Motor neuron (in vitro differentiated cells): ENCODE measurements around the gene NPRL2. TPM values are rescaled to one million over a fixed set of nuclear protein-coding genes. Genes with fewer than 3 reads are reported as not detected.
A peak's percentile ranks its signal among the peaks of the same experiment; 100 is the strongest.

ENCODE experiments used
- ATAC-seq, 8 experiments: fragments of 200-7000 bp; cut with Tn5 transposase; replicated peaks in 6 of 8; 2 replicates each; pipeline ENCODE4 v1.8.0; 2021; ENCODE audit warnings: mild to moderate bottlenecking in 8 of 8, moderate library complexity in 8 of 8
- H3K27ac ChIP-seq, 2 donors: fragments of 250-450 bp; sonication (Bioruptor Pico); 2 replicates each; pipeline ENCODE4 v1.9.0; 2021; ENCODE audit warnings: antibody characterized with exemption in 2 of 2, mild to moderate bottlenecking in 2 of 2, moderate library complexity in 1 of 2
- H3K4me1 ChIP-seq, 2 donors: fragments of 250-450 bp; sonication (Bioruptor Pico); replicated peaks in 1 of 2; 2 replicates each; pipeline ENCODE4 v1.6.1; 2021; ENCODE audit warnings: antibody characterized with exemption in 2 of 2, mild to moderate bottlenecking in 2 of 2, moderate library complexity in 1 of 2
- H3K4me3 ChIP-seq, 5 donors: fragments of 250-450 bp; sonication (Bioruptor Pico); 2 replicates each; pipeline ENCODE4 v1.9.0; 2021; ENCODE audit warnings: antibody characterized with exemption in 5 of 5, mild to moderate bottlenecking in 5 of 5, moderate library complexity in 4 of 5
- WGBS, 10 experiments: fragments of 450-650 bp; shearing (Covaris generic); methylation state at CpG; one replicate each; pipeline ENCODE4 v1.0.0; 2022; 5-methylcytosine and 5-hydroxymethylcytosine counted together
- in situ Hi-C, 9 experiments: fragments of 400-800 bp; cut with MboI; loops; one replicate each; pipeline ENCODE4 v1.15.0; 2021; ENCODE audit warnings: low sequenced_read_pairs in 9 of 9, low pct_unique_long_range_greater_than_20kb in 2 of 9; ENCODE audit not compliant: unreplicated experiment in 9 of 9
- total RNA-seq, 8 experiments: library from RNA; unstranded; fragments of 300-600 nt; gene quantifications; 2 replicates each; pipeline versions ENCODE4 v1.2.3 to v1.2.4, GENCODE V29; 2022

NPRL2 gene
- total RNA-seq, 8 experiments from 2014 or later: 17.9 to 90.8 (median 28.9) TPM

GRCh38 chr3:50369012-50369670, 18.6 kb upstream of the NPRL2 start:
- whole genome bisulfite sequencing, 10 experiments: 20 to 60% (median 44%) methylated on average over 1 to 4 of the region's 9 CpGs; no CpG with 5 or more reads in 6 of the 10 experiments
- in situ Hi-C loops: no loop called here
- Histone ChIP-seq H3K4me1 (peaks cover 37 to 44% of the 10 kb centered on the region in 2 donors), H3K4me3 (no peak overlapping the region), H3K27ac (no peak overlapping the region)
- ATAC-seq: peak in 2 of 8 experiments; percentile 5 to 13

- 80 to 100% (median 100%) methylated on average over 1 to 2 of the region's 5 CpGs; no CpG with 5 or more reads in 7 of the 10 experiments for WGBS, 10 experiments
- in situ Hi-C loops: no loop called here
- ATAC-seq: no peak
- H3K4me1 ChIP-seq: peaks cover 11 to 19% of the 10 kb centered on the region in 2 donors
- no peak overlapping the region for H3K4me3 ChIP-seq
- H3K27ac ChIP-seq: peak overlapping the region in 1 of 2 donors; percentile 71
Observed at GRCh38 chr3:50365842-50366220, 15.3 kb upstream of the NPRL2 start.

DNA sequence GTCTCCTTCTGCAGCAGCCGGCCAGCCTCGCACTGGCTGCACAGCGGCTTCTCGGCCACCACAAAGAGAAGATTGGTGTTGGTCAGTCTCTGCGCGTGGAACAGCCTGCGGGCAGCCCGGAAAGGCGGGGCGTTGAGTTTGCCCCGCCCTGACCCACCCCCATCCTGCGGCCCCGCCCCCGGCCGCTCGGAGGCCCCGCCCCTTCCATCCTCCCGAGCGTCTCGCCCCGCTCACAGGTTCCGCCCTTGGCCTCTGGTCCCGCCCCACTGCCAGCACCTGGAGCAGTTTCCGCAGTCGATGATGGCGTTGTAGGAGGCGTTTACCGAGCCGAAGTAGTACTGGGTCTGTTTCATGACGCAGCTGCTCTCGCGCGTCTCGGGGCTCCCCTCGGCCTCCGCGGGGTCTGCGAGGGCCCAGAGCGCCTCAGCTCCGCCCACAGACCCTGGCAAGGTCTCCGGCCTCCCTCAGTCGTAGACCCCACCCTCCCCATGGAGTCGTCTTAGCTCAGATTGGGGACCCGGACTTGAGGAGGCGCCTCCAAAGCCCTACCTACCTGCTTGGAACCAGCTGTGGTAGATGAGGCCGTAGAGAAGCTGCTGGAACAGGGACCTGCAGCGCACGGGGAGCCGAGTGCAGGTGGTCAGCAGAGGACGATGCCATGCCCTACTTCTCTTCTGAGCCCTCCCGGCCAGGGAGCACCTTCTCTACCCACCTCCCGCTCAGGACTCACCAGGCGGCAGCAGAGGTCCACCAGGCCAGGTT, 14.7 kb upstream of the NPRL2 start:
- in situ Hi-C loops: no loop called here
- peak; percentile 78 to 88 (median 82) for ATAC-seq
- Histone ChIP-seq H3K4me3 (peak overlapping the region; percentile 22 to 36 (median 30)), H3K4me1 (peaks cover 7 to 14% of the 10 kb centered on the region in 2 donors), H3K27ac (peak overlapping the region; percentile 54 to 71)
- 30 to 65% methylated on average over 3 to 4 of the region's 53 CpGs; no CpG with 5 or more reads in 8 of the 10 experiments for WGBS, 10 experiments

- ATAC-seq: peak in 7 of 8 experiments; percentile 60 to 73 (median 68)
- peak overlapping the region; percentile 54 to 67 for H3K27ac ChIP-seq
- peaks cover 7 to 14% of the 10 kb centered on the region in 2 donors for H3K4me1 ChIP-seq
- H3K4me3 ChIP-seq: peak overlapping the region; percentile 22 to 36 (median 30)
- in situ Hi-C loops: no loop called here
- no CpG with 5 or more reads among the region's 48 CpGs for WGBS, 10 experiments
Observed at GRCh38 chr3:50364573-50365079, 14.1 kb upstream of the NPRL2 start.

- in situ Hi-C loops: no loop called here
- WGBS, 10 experiments: 0 to 40% (median 18%) methylated on average over 1 to 8 of the region's 8 CpGs; no CpG with 5 or more reads in 4 of the 10 experiments
- Histone ChIP-seq H3K4me3 (peak overlapping the region; percentile 21 to 81 (median 67)), H3K4me1 (peaks cover 33 to 36% of the 10 kb centered on the region in 2 donors), H3K27ac (no peak overlapping the region)
- peak in 3 of 8 experiments; percentile 1 to 5 (median 2) for ATAC-seq
Observed at GRCh38 chr3:50359760-50360110, 9.2 kb upstream of the NPRL2 start.

- in situ Hi-C loops: no loop called here
Observed at GRCh38 chr3:50358911-50359759, 8.6 kb upstream of the NPRL2 start, which contains the start of gene TMEM115. Gene TMEM115, minus strand, starts transcription at chr3:50359521. Its CDS starts 458 bp downstream, at chr3:50359063.

DNA sequence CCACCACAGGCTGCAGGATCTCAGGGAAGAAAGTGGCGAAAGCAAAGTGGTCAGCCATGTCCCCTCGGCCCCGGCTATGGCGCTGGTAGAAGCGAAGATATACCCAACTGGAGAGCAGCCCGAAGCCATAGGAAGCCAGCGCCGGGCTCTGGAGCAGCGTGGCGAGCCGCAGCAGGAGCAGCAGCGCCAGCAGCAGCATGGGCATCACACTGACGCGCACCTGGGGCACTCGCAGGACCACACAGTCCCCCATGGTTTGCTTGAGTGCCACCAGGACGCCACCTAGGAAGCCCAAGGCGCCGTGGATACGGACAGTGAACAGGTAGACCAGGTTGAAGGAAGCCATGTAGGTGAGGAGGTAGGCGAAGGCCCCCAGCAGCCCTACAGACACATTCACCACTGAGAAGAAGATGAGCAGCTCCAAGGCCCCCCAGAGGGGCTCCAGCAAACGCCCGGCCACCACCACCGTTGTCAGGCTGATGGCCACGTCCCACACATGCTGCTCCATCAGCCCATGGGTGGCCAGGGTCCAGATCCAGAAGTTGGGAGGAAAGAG, 7.9 kb upstream of the NPRL2 start:
- H3K4me3 ChIP-seq: peak overlapping the region; percentile 62 to 81 (median 67)
- no peak for ATAC-seq
- 0 to 67% (median 17%) methylated on average over 1 to 6 of the region's 24 CpGs; no CpG with 5 or more reads in 5 of the 10 experiments for WGBS, 10 experiments
- in situ Hi-C loops: no loop called here
- H3K27ac ChIP-seq: peak overlapping the region; percentile 76 to 79
- peaks cover 26 to 30% of the 10 kb centered on the region in 2 donors for H3K4me1 ChIP-seq

More at GRCh38 chr3:50358911-50359759, 8.6 kb upstream of the NPRL2 start, which contains the start of gene TMEM115:
- Histone ChIP-seq H3K4me3 (peak within 1 kb of the TSS; percentile 62 to 81 (median 67)), H3K4me1 (peaks cover 27 to 32% of the 10 kb centered on the region in 2 donors), H3K27ac (peak within 1 kb of the TSS; percentile 76 to 79)
- 0 to 43% (median 1%) methylated on average over 3 to 26 of the region's 64 CpGs; no CpG with 5 or more reads in 3 of the 10 experiments for WGBS, 10 experiments
- peak; percentile 95 to 99 (median 98) for ATAC-seq

DNA sequence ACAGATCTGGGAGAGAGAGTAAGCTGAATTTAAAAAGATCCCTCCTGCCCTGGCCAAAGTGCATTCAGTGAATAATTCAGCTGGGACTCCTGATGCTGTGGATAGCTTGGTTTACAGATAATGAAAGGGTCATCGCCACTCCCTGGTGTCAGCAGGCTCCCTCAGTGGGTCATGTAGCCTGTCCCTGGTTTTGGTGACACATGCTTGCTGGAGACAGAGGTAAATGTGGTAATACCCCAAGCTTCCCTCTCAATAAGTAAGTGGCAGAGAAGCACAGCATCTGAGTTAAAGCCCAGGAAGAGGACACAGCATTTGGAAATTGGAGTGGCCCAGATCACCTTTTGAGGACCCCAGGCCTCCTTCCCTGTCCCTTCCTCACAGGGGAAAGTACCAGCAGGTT, 6.9 kb upstream of the NPRL2 start:
- H3K4me1 ChIP-seq: peaks cover 26 to 30% of the 10 kb centered on the region in 2 donors
- in situ Hi-C loops: no loop called here
- H3K4me3 ChIP-seq: peak overlapping the region; percentile 62 to 81 (median 67)
- WGBS, 10 experiments: 50 to 80% methylated on average over 1 of the region's 1 CpG; no CpG with 5 or more reads in 8 of the 10 experiments
- no peak for ATAC-seq
- no peak overlapping the region for H3K27ac ChIP-seq

DNA sequence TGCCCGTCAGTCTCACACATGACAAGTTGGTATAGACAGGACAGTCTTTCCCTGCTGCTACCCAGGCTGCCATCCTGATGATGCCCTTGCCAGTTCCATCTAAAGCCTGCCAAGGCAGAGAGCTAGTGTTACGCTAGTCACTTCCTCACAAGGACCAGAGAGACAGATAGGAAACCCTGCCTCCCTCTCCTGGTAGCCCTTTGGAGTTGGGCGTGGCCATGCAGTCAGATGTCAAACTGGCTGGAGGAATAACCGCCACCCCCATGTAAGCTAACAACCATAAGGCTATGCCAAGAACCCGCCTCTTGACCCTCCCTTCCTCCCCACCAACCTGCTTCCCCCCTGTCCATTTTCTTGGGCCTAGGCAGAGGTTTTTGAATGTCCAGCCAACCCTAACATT, 6.0 kb upstream of the NPRL2 start:
- peaks cover 27 to 33% of the 10 kb centered on the region in 2 donors for H3K4me1 ChIP-seq
- peak in 2 of 8 experiments; percentile 6 to 8 for ATAC-seq
- H3K27ac ChIP-seq: no peak overlapping the region
- peak overlapping the region in 4 of 5 donors; percentile 7 to 67 (median 64) for H3K4me3 ChIP-seq
- in situ Hi-C loops: no loop called here
- 0 to 93% (median 79%) methylated on average over 1 to 3 of the region's 5 CpGs; no CpG with 5 or more reads in 6 of the 10 experiments for WGBS, 10 experiments

GRCh38 chr3:50355829-50356552, 5.4 kb upstream of the NPRL2 start:
- Histone ChIP-seq H3K27ac (no peak overlapping the region), H3K4me3 (peak overlapping the region in 4 of 5 donors; percentile 7 to 67 (median 64)), H3K4me1 (peaks cover 31 to 36% of the 10 kb centered on the region in 2 donors)
- 57 to 100% (median 77%) methylated on average over 1 to 4 of the region's 5 CpGs; no CpG with 5 or more reads in 4 of the 10 experiments for WGBS, 10 experiments
- no peak for ATAC-seq
- in situ Hi-C loops: no loop called here

GRCh38 chr3:50354850-50355249, 4.3 kb upstream of the NPRL2 start:
- in situ Hi-C loops: no loop called here
- Histone ChIP-seq H3K4me3 (no peak overlapping the region), H3K4me1 (peaks cover 33 to 36% of the 10 kb centered on the region in 2 donors), H3K27ac (no peak overlapping the region)
- ATAC-seq: no peak
- 50 to 100% (median 96%) methylated on average over 1 to 3 of the region's 7 CpGs; no CpG with 5 or more reads in 6 of the 10 experiments for WGBS, 10 experiments
